Neural progenitor cell (in vitro differentiated cells): ENCODE measurements around the gene SFXN5. TPM values are rescaled to one million over a fixed set of nuclear protein-coding genes. Genes with fewer than 3 reads are reported as not detected.

Experiments
- DNase-seq: peaks from one replicate; pipeline ENCODE4 v3.0.0-alpha.2; 2016; ENCODE audit warnings: low spot score
- H2AFZ ChIP-seq: fragments of 200-600 bp; sonication (generic); replicated peaks from 2 replicates; pipeline ENCODE4 v1.6.1; 2016; ENCODE audit warnings: antibody characterized with exemption
- H3F3A ChIP-seq: fragments of 200-600 bp; sonication (generic); 2 replicates; pipeline ENCODE4 v1.6.1; 2016; ENCODE audit warnings: antibody characterized with exemption, low read depth
- H3K27ac ChIP-seq: fragments of 200-600 bp; sonication (generic); 2 replicates; pipeline ENCODE4 v1.5.1; 2016; ENCODE audit warnings: mild to moderate bottlenecking
- H3K27me3 ChIP-seq: fragments of 200-600 bp; sonication (generic); 2 replicates; pipeline ENCODE4 v1.6.1; 2016; ENCODE audit warnings: mild to moderate bottlenecking, moderate library complexity
- H3K36me3 ChIP-seq: fragments of 200-600 bp; sonication (generic); 2 replicates; pipeline ENCODE4 v1.5.1; 2016
- H3K4me1 ChIP-seq: fragments of 200-600 bp; sonication (generic); 2 replicates; pipeline ENCODE4 v1.6.1; 2016; ENCODE audit warnings: mixed run types
- H3K4me2 ChIP-seq: fragments of 200-600 bp; sonication (generic); 2 replicates; pipeline ENCODE4 v1.6.1; 2016
- H3K4me3 ChIP-seq: fragments of 200-600 bp; sonication (generic); 2 replicates; pipeline ENCODE4 v1.5.1; 2016
- H3K79me2 ChIP-seq: fragments of 200-600 bp; sonication (generic); 2 replicates; pipeline ENCODE4 v1.6.1; 2016; ENCODE audit warnings: low read depth
- H3K9ac ChIP-seq: fragments of 200-600 bp; sonication (generic); 2 replicates; pipeline ENCODE4 v1.6.1; 2016
- H3K9me3 ChIP-seq: fragments of 200-600 bp; sonication (generic); 2 replicates; pipeline ENCODE4 v1.5.1; 2016; ENCODE audit warnings: low read depth
- H4K20me1 ChIP-seq: fragments of 200-600 bp; sonication (generic); 2 replicates; pipeline ENCODE4 v1.6.1; 2016; ENCODE audit warnings: low read depth
- H3K27ac Mint-ChIP-seq: 3 replicates; pipeline ENCODE4 v1.8.0; 2021; ENCODE audit warnings: mixed read lengths
- H3K27me3 Mint-ChIP-seq: 2 replicates; pipeline ENCODE4 v1.8.0; 2022; ENCODE audit warnings: low read depth, mild to moderate bottlenecking, inconsistent platforms, moderate library complexity, mixed read lengths; ENCODE audit not compliant: insufficient read depth
- H3K36me3 Mint-ChIP-seq: 3 replicates; pipeline ENCODE4 v1.8.0; 2021; ENCODE audit warnings: mixed read lengths
- H3K4me1 Mint-ChIP-seq: 3 replicates; pipeline ENCODE4 v1.8.0; 2021; ENCODE audit warnings: mixed read lengths
- H3K4me3 Mint-ChIP-seq: 3 replicates; pipeline ENCODE4 v1.8.0; 2021; ENCODE audit warnings: mild to moderate bottlenecking, moderate library complexity, mixed read lengths
- H3K9me3 Mint-ChIP-seq: 3 replicates; pipeline ENCODE4 v1.8.0; 2020; ENCODE audit warnings: mixed read lengths
- EZH2 ChIP-seq: fragments of 200-600 bp; sonication (generic); IDR thresholded peaks from 2 replicates; pipeline ENCODE4 v1.6.1; 2017; ENCODE audit warnings: antibody characterized with exemption, mild to moderate bottlenecking, moderate library complexity
- EZH2phosphoT487 ChIP-seq: fragments of 200-600 bp; sonication (generic); IDR thresholded peaks from 2 replicates; pipeline ENCODE4 v1.6.1; 2017; ENCODE audit warnings: antibody characterized with exemption
- total RNA-seq: library from RNA; depleted of rRNA; stranded (reverse); fragments of >200 nt; gene quantifications from 2 replicates; pipeline ENCODE4 v1.2.3, GENCODE V29; 2015; ENCODE audit warnings: low replicate concordance
- TF ChIP-seq, protein P1 (sequence below): fragments of 200-600 bp; sonication (generic); IDR thresholded peaks from 2 replicates; pipeline ENCODE4 v1.5.1; 2017; ENCODE audit warnings: antibody characterized with exemption, mild to moderate bottlenecking

Gene SFXN5
- total RNA-seq, 1 donor from 2014 or later: 3.4 TPM

DNA sequence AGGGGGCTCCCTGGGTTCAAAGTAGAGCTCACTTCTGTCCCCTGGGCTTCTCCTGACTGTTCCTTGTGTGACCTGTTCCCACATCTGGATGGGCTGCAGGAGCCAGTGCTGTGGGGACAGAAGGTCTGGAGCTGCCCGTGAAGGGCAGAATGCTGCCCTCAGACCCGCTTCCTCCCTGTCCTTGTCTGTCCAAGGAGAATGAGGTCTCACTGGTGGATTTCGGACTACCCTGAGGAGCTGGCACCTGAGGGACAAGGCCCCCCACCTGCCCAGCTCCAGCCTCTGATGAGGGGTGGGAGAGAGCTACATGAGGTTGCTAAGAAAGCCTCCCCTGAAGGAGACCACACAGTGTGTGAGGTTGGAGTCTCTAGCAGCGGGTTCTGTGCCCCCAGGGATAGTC is 138.7 kb downstream of the SFXN5 start:
- Histone ChIP-seq H2AFZ (no peak overlapping the region), H3K4me1 (no peaks in the 10 kb centered on the region), H3K79me2 (no peaks in the 10 kb centered on the region), H3K4me3 (no peak overlapping the region), H3F3A (no peaks in the 10 kb centered on the region), H3K4me2 (no peak overlapping the region), H3K9ac (no peak overlapping the region), H3K9me3 (no peaks in the 10 kb centered on the region), H4K20me1 (peaks cover 14% of the 10 kb centered on the region), H3K27me3 (peaks cover 77% of the 10 kb centered on the region), H3K36me3 (no peaks in the 10 kb centered on the region), H3K27ac (no peak overlapping the region)
- Mint-ChIP-seq H3K4me1 (no peaks in the 10 kb centered on the region), H3K4me3 (no peak overlapping the region), H3K9me3 (no peaks in the 10 kb centered on the region), H3K27ac (no peak overlapping the region), H3K27me3 (peaks cover 5% of the 10 kb centered on the region), H3K36me3 (no peaks in the 10 kb centered on the region)
- TF ChIP-seq, protein P1, sequence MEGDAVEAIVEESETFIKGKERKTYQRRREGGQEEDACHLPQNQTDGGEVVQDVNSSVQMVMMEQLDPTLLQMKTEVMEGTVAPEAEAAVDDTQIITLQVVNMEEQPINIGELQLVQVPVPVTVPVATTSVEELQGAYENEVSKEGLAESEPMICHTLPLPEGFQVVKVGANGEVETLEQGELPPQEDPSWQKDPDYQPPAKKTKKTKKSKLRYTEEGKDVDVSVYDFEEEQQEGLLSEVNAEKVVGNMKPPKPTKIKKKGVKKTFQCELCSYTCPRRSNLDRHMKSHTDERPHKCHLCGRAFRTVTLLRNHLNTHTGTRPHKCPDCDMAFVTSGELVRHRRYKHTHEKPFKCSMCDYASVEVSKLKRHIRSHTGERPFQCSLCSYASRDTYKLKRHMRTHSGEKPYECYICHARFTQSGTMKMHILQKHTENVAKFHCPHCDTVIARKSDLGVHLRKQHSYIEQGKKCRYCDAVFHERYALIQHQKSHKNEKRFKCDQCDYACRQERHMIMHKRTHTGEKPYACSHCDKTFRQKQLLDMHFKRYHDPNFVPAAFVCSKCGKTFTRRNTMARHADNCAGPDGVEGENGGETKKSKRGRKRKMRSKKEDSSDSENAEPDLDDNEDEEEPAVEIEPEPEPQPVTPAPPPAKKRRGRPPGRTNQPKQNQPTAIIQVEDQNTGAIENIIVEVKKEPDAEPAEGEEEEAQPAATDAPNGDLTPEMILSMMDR: no peak
- TF ChIP-seq EZH2phosphoT487 (no peak), EZH2 (no peak)
- DNase-seq: no peak

- no peaks in the 10 kb centered on the region for H3F3A ChIP-seq
- no peaks in the 10 kb centered on the region for H3K9me3 Mint-ChIP-seq
- H3K27ac ChIP-seq: no peak overlapping the region
- H3K4me3 ChIP-seq: no peak overlapping the region
- no peak overlapping the region for H2AFZ ChIP-seq
- H3K9ac ChIP-seq: no peak overlapping the region
- no peaks in the 10 kb centered on the region for H3K36me3 Mint-ChIP-seq
- no peak for DNase-seq
- no peaks in the 10 kb centered on the region for H3K9me3 ChIP-seq
- no peaks in the 10 kb centered on the region for H3K4me1 Mint-ChIP-seq
- no peaks in the 10 kb centered on the region for H3K79me2 ChIP-seq
- no peaks in the 10 kb centered on the region for H3K27me3 Mint-ChIP-seq
- H3K4me3 Mint-ChIP-seq: no peak overlapping the region
- no peak overlapping the region for H3K27ac Mint-ChIP-seq
- H3K27me3 ChIP-seq: peaks cover 83% of the 10 kb centered on the region
- H3K36me3 ChIP-seq: no peaks in the 10 kb centered on the region
- H3K4me1 ChIP-seq: no peaks in the 10 kb centered on the region
- H4K20me1 ChIP-seq: peaks cover 20% of the 10 kb centered on the region
- no peak overlapping the region for H3K4me2 ChIP-seq
- TF ChIP-seq, protein P1: no peak
- TF ChIP-seq EZH2 (no peak), EZH2phosphoT487 (no peak)
Measured at GRCh38 chr2:72932045-72932740, 139.3 kb downstream of the SFXN5 start.

DNA sequence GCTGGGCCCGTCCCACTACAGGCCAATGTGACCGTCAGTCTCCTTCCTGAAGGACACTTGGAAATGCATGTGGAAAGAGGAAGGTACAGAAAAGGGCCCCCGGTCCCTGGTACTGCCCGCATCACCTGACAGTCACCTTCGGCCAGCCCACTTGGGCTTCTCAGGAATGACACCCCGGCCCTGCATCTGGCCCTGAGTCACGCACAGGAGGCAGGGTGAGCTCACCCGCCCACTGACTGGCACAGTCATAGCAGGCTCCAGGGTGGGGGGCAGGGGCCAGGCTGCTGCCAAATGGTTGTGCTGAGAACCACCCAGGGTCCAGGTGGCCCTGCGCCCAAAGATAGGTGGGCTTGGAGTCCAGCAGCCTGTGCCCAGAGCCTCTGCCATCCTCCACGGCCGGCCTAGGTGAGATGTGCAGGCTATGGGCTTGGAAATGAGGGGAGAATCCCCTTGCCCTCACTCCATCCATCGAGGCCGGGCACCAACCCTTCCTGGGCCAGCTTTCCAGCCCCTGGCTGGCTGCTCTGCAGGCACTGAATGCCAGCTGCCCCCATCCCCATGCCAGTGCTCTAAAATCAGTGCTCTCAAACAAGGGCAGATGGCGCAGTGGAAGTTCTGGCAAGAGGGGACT is 140.1 kb downstream of the SFXN5 start:
- Mint-ChIP-seq H3K9me3 (no peaks in the 10 kb centered on the region), H3K27me3 (no peaks in the 10 kb centered on the region), H3K27ac (no peak overlapping the region), H3K4me3 (no peak overlapping the region), H3K4me1 (no peaks in the 10 kb centered on the region), H3K36me3 (no peaks in the 10 kb centered on the region)
- TF ChIP-seq EZH2: no peak
- TF ChIP-seq, protein P1: no peak
- H3K9ac ChIP-seq: no peak overlapping the region
- no peaks in the 10 kb centered on the region for H3K79me2 ChIP-seq
- H2AFZ ChIP-seq: no peak overlapping the region
- H3K36me3 ChIP-seq: no peaks in the 10 kb centered on the region
- H3K27ac ChIP-seq: no peak overlapping the region
- H3K4me1 ChIP-seq: no peaks in the 10 kb centered on the region
- no peak overlapping the region for H3K4me3 ChIP-seq
- peaks cover 28% of the 10 kb centered on the region for H4K20me1 ChIP-seq
- H3K27me3 ChIP-seq: peaks cover 91% of the 10 kb centered on the region
- H3K9me3 ChIP-seq: no peaks in the 10 kb centered on the region
- H3F3A ChIP-seq: peaks cover 2% of the 10 kb centered on the region
- DNase-seq: no peak
- H3K4me2 ChIP-seq: no peak overlapping the region
